IMR-90 (cell line): Measurements from ENCODE around the gene OTUD4. TPM values are rescaled to one million over a fixed set of nuclear protein-coding genes. Genes with fewer than 3 reads are reported as not detected.

Source experiments
- ATAC-seq: fragments of 200-7000 bp; cut with Tn5 transposase; 2 replicates; pipeline ENCODE4 v1.9.1; 2020; ENCODE audit warnings: low read depth, mild to moderate bottlenecking, moderate library complexity
- BruUV-seq: library from RNA; stranded (reverse); fragments of 400-500 nt; replicated peaks from 2 replicates; lab custom pipeline; 2021; lab: Mats Ljungman, UMichigan
- CTCF ChIA-PET: fragments of 300-600 bp; formaldehyde crosslinking; extraction: SDS; loops from one replicate; lab custom pipeline; 2021; ENCODE audit warnings: antibody characterized with exemption; lab: Yijun Ruan, JAX
- POLR2A ChIA-PET: fragments of 300-600 bp; sonication (Branson Sonifier 250); formaldehyde crosslinking; loops from one replicate; lab custom pipeline; 2022; ENCODE audit warnings: antibody characterized with exemption; ENCODE audit not compliant: unreplicated experiment; lab: Charles Lee
- DNase-seq: peaks from one replicate; pipeline ENCODE4 v3.0.0; 2013
- H2AFZ ChIP-seq: replicated peaks from 2 replicates; pipeline ENCODE3; 2013; ENCODE audit warnings: low read length, mild to moderate bottlenecking; ENCODE audit not compliant: poor library complexity
- H2AK5ac ChIP-seq: 2 replicates; pipeline ENCODE4 v1.6.1; 2013; ENCODE audit warnings: low read depth, low read length, inconsistent platforms
- H2AK9ac ChIP-seq: replicated peaks from 2 replicates; pipeline ENCODE3; 2013; ENCODE audit warnings: mild to moderate bottlenecking, low read depth, low read length, moderate library complexity; ENCODE audit not compliant: poor library complexity
- H2BK120ac ChIP-seq: 2 replicates; pipeline ENCODE4 v1.6.1; 2013; ENCODE audit warnings: low read depth, low read length, inconsistent platforms
- H2BK15ac ChIP-seq: 3 replicates; pipeline ENCODE4 v1.6.1; 2013; ENCODE audit warnings: low read depth, low read length, inconsistent platforms
- H2BK20ac ChIP-seq: 2 replicates; pipeline ENCODE4 v1.6.1; 2013; ENCODE audit warnings: low read depth, mild to moderate bottlenecking, inconsistent platforms, low read length, moderate library complexity
- H2BK5ac ChIP-seq: 2 replicates; pipeline ENCODE4 v1.6.1; 2013; ENCODE audit warnings: mild to moderate bottlenecking, low read depth, low read length, inconsistent platforms; ENCODE audit not compliant: poor library complexity, severe bottlenecking
- H3K14ac ChIP-seq: replicated peaks from 2 replicates; pipeline ENCODE4 v1.6.1; 2013; ENCODE audit warnings: low read depth, low read length, inconsistent platforms
- H3K18ac ChIP-seq: 2 replicates; pipeline ENCODE4 v1.6.1; 2013; ENCODE audit warnings: low read depth, low read length, control low read depth
- H3K23ac ChIP-seq: 2 replicates; pipeline ENCODE4 v1.6.1; 2013; ENCODE audit warnings: low read depth, low read length, inconsistent platforms
- H3K27ac ChIP-seq: 2 replicates; pipeline ENCODE4 v1.5.1; 2013; ENCODE audit warnings: mild to moderate bottlenecking, control low read depth, low read length; ENCODE audit not compliant: insufficient read depth
- H3K27me3 ChIP-seq: 2 replicates; pipeline ENCODE4 v1.6.1; 2013; ENCODE audit warnings: low read length; ENCODE audit not compliant: control insufficient read depth, insufficient read depth
- H3K36me3 ChIP-seq: 2 replicates; pipeline ENCODE4 v1.6.1; 2013; ENCODE audit warnings: low read length, mixed read lengths; ENCODE audit not compliant: control insufficient read depth, insufficient read depth
- H3K4ac ChIP-seq: 2 replicates; pipeline ENCODE4 v1.6.1; 2013; ENCODE audit warnings: low read depth, low read length, inconsistent platforms
- H3K4me1 ChIP-seq: 2 replicates; pipeline ENCODE4 v1.6.1; 2013; ENCODE audit warnings: low read length, mixed read lengths; ENCODE audit not compliant: control insufficient read depth, insufficient read depth
- H3K4me2 ChIP-seq: 2 replicates; pipeline ENCODE4 v1.6.1; 2013; ENCODE audit warnings: low read depth, mild to moderate bottlenecking, control low read depth, low read length, moderate library complexity
- H3K4me3 ChIP-seq: 2 replicates; pipeline ENCODE4 v1.5.1; 2013; ENCODE audit warnings: low read depth, mild to moderate bottlenecking, control low read depth, low read length, moderate library complexity; ENCODE audit not compliant: insufficient read depth
- H3K56ac ChIP-seq: 2 replicates; pipeline ENCODE4 v1.6.1; 2013; ENCODE audit warnings: low read length, inconsistent platforms; ENCODE audit not compliant: insufficient read depth; ENCODE audit errors: extremely low read depth
- H3K79me1 ChIP-seq, 2 experiments: 2 replicates each; pipeline ENCODE4 v1.6.1; 2013; ENCODE audit warnings: low read length in 2 of 2, inconsistent platforms in 1 of 2, low read depth in 1 of 2
- H3K9ac ChIP-seq: 2 replicates; pipeline ENCODE4 v1.6.1; 2013; ENCODE audit warnings: low read depth, low read length, control low read depth
- H3K9me1 ChIP-seq: 2 replicates; pipeline ENCODE4 v1.6.1; 2013; ENCODE audit warnings: low read length, inconsistent platforms; ENCODE audit not compliant: insufficient read depth
- H3K9me3 ChIP-seq: 2 replicates; pipeline ENCODE4 v1.6.1; 2013; ENCODE audit warnings: low read length; ENCODE audit not compliant: control insufficient read depth, insufficient read depth
- H4K20me1 ChIP-seq: 2 replicates; pipeline ENCODE4 v1.6.1; 2013; ENCODE audit warnings: low read length, inconsistent platforms; ENCODE audit not compliant: insufficient read depth
- H4K5ac ChIP-seq: 2 replicates; pipeline ENCODE4 v1.6.1; 2013; ENCODE audit warnings: mild to moderate bottlenecking, low read depth, low read length, control low read depth
- H4K8ac ChIP-seq, 2 experiments: 2 replicates each; pipeline ENCODE4 v1.6.1; 2013; ENCODE audit warnings: low read depth in 2 of 2, low read length in 2 of 2, control low read depth in 1 of 2, inconsistent platforms in 1 of 2
- H4K91ac ChIP-seq: 2 replicates; pipeline ENCODE4 v1.6.1; 2013; ENCODE audit warnings: low read depth, low read length, inconsistent platforms; ENCODE audit not compliant: insufficient read depth
- BHLHE40 ChIP-seq: fragments of 150-350 bp; IDR thresholded peaks from 2 replicates; pipeline ENCODE4 v1.6.1; 2016; ENCODE audit warnings: mild to moderate bottlenecking, low read depth, low read length
- MAZ ChIP-seq: IDR thresholded peaks from 2 replicates; pipeline ENCODE4 v1.6.1; 2012; ENCODE audit warnings: low read depth, mild to moderate bottlenecking, low read length, improper control_type of control experiment, moderate library complexity, borderline replicate concordance
- NFE2L2 ChIP-seq: fragments of 150-350 bp; IDR thresholded peaks from 2 replicates; pipeline ENCODE4 v1.6.1; 2016; ENCODE audit warnings: low read depth, mild to moderate bottlenecking, low read length
- WGBS, 2 experiments: methylation state at CpG; one replicate each; pipeline versions ENCODE4 v1.1.5 to v1.1.7; 2013; ENCODE audit warnings: missing lambda C conversion rate in 2 of 2; ENCODE audit not compliant: insufficient read length in 1 of 2; ENCODE audit errors: extremely low coverage in 2 of 2; 5-methylcytosine and 5-hydroxymethylcytosine counted together
- dilution Hi-C: fragments of 300-500 bp; cut with HindIII; formaldehyde crosslinking; loops from one replicate; pipeline ENCODE4 v1.14.3; 2018; ENCODE audit warnings: low sequenced_read_pairs; ENCODE audit not compliant: unreplicated experiment
- in situ Hi-C: fragments of 300-500 bp; cut with MboI; formaldehyde crosslinking; loops from 3 replicates; pipeline ENCODE4 v1.14.3; 2019; ENCODE audit warnings: low sequenced_read_pairs, inconsistent platforms, mixed read lengths
- intact Hi-C: fragments of 100-400 bp; cut with micrococcal nuclease; formaldehyde crosslinking; loops from 2 replicates; pipeline ENCODE4 v1.10.0; 2022
- polyA plus RNA-seq, 3 experiments: library from polyadenylated mRNA; depleted of rRNA; stranded (reverse); fragments of >200 nt; gene quantifications; 2 replicates each; pipeline ENCODE4 v1.2.3, GENCODE V29; 2012; ENCODE audit warnings: low replicate concordance in 1 of 3
- total RNA-seq: library from RNA; depleted of rRNA; stranded (reverse); fragments of >200 nt; gene quantifications from 2 replicates; pipeline ENCODE4 v1.2.3, GENCODE V29; 2012
- TF ChIP-seq, protein P1 (sequence below): conservative IDR thresholded peaks from 2 replicates; pipeline ENCODE4 v1.5.1; 2012; ENCODE audit warnings: mild to moderate bottlenecking, low read depth, low read length, improper control_type of control experiment

The OTUD4 gene
- total and polyA plus RNA-seq, 2 of the 4 experiments (the other 2 are of a cell fraction): 11.0 to 12.4 TPM

DNA sequence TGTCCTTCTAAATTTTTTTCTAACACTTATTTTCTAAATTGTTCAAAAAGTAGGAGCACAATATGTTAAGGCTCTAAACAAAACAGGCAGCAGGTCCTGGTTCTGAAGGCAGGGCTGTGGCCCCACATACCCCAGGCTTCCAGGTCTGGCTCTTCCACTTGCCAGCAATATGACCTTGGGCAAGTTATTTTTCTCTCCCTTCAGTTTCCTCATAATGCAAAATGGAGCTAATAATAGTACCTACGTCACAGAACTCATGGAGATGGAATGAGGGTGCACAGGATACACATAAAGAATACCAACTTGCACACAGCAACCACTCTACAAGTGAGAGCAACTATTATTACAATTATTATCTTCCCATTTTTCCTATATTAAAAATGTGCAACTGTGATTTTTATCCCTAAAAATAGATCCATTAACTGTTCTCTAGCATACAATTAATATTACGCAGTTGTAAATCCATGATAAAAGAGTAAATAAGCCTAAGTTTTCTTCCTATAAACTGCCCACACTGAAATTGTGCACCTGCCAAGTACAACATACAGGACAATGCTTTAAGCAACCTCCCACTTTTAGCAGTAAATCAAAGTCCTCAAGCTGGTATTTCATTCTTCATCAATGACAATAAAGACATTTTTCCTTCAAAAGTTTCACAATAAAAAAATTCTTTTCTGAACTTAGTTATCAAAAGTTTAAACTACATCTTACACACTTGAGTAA is 27.0 kb downstream of the OTUD4 start:
- H3K14ac ChIP-seq: no peak overlapping the region
- H3K18ac ChIP-seq: no peak overlapping the region
- peaks cover 6% of the 10 kb centered on the region in 2 experiments; a peak in 2 of 4 replicates for H3K79me1 ChIP-seq
- no peak overlapping the region for H4K5ac ChIP-seq
- no CpG with 5 or more reads among the region's 2 CpGs for WGBS, 2 experiments
- no peak overlapping the region for H3K4me2 ChIP-seq
- H4K20me1 ChIP-seq: no peaks in the 10 kb centered on the region
- ATAC-seq (no peak), DNase-seq (peak; percentile 17)
- peaks cover 14% of the 10 kb centered on the region for H3K36me3 ChIP-seq
- POLR2A ChIA-PET: no interaction called here
- H2AK5ac ChIP-seq: no peak overlapping the region
- TF ChIP-seq, protein P1, sequence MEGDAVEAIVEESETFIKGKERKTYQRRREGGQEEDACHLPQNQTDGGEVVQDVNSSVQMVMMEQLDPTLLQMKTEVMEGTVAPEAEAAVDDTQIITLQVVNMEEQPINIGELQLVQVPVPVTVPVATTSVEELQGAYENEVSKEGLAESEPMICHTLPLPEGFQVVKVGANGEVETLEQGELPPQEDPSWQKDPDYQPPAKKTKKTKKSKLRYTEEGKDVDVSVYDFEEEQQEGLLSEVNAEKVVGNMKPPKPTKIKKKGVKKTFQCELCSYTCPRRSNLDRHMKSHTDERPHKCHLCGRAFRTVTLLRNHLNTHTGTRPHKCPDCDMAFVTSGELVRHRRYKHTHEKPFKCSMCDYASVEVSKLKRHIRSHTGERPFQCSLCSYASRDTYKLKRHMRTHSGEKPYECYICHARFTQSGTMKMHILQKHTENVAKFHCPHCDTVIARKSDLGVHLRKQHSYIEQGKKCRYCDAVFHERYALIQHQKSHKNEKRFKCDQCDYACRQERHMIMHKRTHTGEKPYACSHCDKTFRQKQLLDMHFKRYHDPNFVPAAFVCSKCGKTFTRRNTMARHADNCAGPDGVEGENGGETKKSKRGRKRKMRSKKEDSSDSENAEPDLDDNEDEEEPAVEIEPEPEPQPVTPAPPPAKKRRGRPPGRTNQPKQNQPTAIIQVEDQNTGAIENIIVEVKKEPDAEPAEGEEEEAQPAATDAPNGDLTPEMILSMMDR: no peak
- no peak for TF ChIP-seq BHLHE40
- TF ChIP-seq MAZ: no peak
- TF ChIP-seq NFE2L2: no peak
- no peak overlapping the region for H4K91ac ChIP-seq
- H3K23ac ChIP-seq: no peak overlapping the region
- no peak overlapping the region for H4K8ac ChIP-seq
- H3K4me3 ChIP-seq: no peak overlapping the region
- H2BK20ac ChIP-seq: no peak overlapping the region
- dilution Hi-C loops (no loop called here), in situ Hi-C loops (no loop called here), intact Hi-C loops (no loop called here)
- H2BK120ac ChIP-seq: no peak overlapping the region
- no peak overlapping the region for H3K56ac ChIP-seq
- H2BK5ac ChIP-seq: no peak overlapping the region
- no peaks in the 10 kb centered on the region for H3K9me1 ChIP-seq
- no peaks in the 10 kb centered on the region for H3K4me1 ChIP-seq
- H3K9ac ChIP-seq: no peak overlapping the region
- no peaks in the 10 kb centered on the region for H3K9me3 ChIP-seq
- no peaks in the 10 kb centered on the region for H3K27me3 ChIP-seq
- H2AK9ac ChIP-seq: no peak overlapping the region
- H2AFZ ChIP-seq: no peak overlapping the region
- H3K4ac ChIP-seq: no peak overlapping the region
- no peak overlapping the region for H3K27ac ChIP-seq
- CTCF ChIA-PET: no interaction called here
- H2BK15ac ChIP-seq: no peak overlapping the region
- BruUV-seq: no TSS peak
